Glomerular visceral epithelial cell (primary cell): Measurements from ENCODE around the gene EBF4.
"Not testable (repeated sequence)": the region's sequence is repeated elsewhere in the genome, so short reads cannot be mapped to it uniquely, and the experiment has no call there.

Experiments used
- DNase-seq: peaks from one replicate; pipeline ENCODE4 v3.0.0-alpha.2; 2016; ENCODE audit errors: extremely low spot score

Gene EBF4

DNA sequence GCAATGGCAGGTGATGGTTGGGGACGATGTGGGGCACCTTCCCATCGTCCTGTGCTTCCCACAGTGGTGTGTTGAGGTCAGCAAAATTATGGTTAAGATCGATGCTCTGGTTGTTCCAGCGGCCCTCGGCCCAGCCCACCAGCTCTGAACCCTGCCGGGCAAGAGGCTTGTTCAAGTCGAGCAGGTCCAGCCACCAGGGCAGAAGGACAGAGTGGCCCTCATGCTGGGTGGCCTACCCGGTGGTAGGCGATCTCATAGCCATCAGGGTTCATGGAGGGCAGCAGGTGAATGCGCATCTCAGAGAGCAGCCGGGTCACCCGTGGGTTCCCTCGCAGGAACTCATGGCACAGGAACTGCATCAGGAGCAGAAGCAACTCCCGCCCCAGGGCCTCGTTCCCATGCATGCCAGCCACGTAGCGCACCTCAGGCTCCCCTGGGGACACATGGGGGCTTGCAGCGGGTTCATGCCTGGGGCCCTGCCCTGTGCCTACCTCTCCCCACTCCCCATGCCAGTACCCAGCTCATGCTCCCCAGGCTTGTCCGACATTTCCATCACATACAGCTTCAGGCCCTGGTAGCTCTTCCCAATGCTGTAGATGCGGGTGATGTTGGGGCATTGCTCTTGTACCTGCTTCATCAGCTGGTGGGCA lies 103.6 kb downstream of the EBF4 start:
- DNase-seq: no peak

DNA sequence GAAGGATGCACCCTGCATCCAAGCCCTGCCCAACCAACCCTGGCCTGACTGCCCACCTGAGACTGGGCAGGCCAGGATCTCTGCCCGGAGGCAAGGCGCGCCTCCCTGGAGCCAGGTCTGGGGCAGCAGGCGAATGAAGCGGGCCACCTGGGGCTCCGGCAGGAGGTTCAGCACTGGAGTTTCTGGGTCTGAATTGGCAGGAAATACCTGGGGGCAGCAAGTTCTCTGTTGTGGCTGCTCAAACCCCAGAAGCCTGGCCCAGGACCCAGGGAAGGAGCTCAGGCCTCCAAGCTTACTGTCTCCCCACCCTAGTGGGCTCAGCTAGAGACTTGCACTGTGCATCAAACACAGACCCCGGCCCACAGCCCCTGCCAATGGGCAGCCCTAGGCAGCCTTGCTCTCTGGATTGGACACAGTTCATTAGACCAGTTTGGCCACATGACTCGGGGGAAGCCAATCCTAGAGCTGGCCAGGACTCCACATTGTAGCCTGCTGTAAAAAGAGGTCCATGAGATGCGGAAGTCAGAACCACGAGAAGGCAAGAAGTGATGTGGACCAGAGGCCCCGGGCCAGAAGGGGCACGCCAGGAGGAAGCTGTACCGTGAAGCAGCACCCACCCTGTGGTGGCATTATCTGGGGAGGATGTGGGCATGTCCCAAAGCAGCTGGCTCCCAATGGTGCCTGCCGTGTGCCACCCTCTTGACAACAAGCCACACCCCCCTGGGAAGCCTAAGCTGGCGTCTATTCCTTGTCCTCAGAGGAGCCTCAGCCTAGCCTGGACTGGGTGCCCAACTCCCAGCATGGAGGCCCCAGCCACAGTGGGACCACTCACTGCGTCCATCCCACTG lies 104.8 kb downstream of the EBF4 start:
- no peak for DNase-seq

DNA sequence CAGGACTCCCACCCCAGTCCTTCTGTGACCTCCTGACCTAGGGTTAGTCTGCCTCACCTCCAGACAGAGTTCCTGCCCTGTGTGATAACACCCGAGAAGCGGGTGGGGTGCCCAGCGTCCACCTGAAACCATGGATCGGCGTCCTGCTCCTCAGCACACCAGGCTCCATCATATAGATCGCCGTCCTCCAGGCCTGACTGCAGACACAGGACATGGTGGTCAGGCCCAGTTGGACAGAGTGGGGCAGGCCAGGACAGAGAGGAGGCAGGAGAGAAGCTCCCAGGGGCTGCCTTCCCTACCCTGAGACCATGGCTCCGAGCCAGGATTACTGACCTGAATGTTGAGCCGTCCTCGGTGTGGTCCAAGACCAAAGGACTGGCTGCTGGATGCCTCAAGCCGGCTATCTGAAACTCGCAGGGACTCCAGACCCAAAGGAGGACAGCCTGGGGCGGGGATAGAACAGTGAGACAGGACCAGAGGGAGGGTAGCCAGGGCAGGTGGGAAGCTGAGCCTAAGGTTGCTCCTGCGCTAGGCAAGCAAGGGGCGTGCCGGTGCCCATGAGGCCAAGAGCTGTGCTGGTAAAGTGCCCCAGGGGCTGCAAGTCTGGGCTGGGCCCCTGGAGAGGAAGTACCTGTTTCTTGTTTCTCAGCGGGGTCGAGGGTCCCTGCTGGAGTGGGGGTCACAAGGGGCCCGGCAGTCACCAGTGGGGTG lies 105.7 kb downstream of the EBF4 start:
- DNase-seq: no peak

DNA sequence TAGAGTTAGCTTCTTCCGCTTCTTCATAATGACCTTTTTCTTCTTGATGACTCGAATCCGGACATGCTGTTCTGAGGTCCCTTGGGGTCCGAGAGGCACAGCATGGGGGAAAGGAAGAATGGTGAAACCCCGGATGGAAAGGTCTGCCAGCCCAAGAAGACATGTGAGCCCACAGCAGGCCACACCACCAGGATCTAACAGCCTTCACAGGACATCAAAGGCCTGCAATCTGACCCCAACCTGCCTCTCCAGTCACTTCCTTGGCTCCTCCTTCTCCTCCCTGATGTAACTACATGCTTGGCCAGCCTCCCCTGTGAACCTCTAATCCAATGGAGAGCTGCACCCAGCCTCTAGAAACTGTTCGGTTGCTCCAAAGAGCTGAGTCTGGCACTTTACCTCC lies 106.2 kb downstream of the EBF4 start:
- no peak for DNase-seq

DNA sequence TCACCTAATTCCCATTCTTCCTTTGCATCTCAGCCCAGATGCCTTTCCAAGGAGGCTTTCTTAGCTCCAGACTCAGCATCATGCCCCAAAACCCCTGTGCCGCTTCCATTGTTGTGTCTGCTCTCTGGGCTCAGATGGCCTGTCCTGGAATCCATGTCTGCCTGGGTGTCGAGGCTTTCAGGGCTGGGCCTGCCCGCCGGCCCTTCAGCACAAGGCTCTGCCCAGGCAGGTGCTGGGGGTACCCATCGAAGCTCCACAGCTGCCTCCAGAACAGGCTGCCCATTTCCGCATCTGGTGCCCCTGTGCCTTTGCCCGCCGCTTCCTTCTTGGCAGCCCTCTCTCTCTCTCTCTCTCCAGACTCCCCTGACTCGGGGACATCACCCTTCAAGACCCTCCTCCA lies 106.7 kb downstream of the EBF4 start:
- DNase-seq: no peak

DNA sequence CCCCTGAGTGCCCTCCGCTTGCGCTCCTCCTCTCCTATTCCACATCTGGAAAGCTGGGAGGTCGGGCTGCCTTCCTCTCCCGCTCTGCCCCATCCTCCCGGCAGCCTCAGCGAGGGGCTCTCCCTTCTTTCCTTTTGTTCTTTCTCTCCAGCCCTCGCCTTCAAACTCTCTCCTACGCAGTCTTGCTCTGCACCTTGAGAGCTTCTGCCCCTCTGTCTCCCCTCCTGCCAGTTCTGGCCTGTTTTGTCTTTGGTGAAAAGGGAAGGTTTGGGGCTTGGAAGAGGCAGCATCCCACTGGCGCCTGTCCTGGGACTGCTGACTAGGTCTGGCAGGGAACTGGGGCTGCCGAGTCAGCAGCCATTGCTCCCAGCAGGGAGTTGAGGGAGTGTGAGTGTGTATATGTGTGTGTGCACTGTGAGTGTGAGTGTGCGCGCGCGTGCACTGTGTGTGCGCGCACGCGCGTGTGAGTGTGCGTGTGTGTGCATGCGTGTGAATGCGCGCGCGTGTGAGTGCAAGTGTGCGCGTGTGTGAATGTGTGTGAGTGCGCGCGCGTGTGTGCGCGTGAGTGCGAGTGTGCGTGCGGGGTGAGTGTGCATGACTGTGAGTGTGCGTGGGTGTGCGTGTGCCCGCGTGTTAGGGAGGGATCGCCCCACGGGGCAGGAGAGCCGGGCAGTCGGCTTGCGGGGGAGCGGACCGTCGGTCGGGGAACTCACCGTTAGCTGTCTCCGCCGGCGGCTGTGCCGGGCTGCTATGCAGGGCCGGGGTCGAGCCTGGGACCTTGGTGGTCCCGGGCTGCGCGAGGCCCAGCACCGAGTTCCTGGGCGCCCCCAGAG lies 107.3 kb downstream of the EBF4 start:
- DNase-seq: no peak

DNA sequence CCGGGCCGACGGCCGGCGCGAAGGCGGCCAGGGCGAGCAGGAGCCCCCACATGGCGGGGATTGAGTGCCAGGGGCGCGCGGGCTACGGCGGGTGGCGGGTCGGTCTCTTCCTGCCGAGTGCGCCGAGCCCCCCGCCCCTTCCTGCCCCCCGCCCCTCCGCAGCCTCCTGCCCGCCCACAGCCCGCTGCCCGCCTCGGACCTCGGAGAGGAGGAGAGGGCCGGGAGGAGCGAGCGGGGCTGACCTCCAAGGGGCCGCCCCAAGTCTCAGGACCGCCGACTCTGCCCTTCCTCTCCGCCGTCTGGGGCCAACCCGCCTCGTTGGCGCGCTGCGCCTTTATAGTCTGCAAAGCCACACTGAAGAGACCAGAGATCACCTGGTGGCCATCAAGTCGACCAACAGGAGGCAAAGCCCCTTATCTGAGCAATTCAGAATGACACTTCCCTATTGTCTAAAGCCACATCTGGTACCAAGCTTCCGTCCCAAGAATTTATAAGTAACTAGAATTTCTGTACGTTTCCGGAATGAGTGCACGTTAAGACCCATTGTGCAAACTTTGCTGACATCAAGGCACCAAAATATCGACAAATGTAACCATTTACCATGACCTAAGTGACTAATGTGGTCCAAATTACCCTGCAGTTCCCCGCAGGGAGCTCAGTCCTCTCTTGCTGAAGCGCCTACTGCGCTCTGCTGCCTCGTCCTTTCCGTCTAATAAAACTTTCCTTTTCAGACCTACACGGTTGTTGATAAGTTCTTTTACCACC lies 108.1 kb downstream of the EBF4 start, which contains the start of gene CPXM1:
CPXM1 (minus strand) TSS at position 107 of the 765 bp plus-strand sequence; CDS start at position 52, 55 bp downstream.
- DNase-seq: no peak

DNA sequence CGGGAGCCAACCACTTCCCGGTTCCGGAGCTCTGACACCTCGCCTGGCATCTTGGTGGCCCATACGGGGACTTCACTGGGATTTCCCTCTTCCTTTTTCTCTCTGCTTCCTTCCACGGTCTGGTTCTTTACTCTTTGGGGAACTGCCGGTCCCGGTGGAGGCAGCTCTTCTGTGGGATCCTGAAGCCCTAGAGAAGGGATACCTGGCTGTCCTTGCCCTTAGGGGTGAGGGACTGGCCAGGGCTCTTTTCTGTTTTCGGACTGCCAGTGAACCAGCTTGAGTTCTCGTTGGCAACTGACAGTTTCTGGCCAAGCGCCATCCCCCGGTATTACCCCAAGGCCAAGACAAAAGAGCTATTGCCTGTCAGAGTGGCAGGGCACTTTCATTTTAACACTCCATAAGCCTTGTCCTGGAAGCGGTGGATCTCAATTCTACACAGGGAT lies 108.7 kb downstream of the EBF4 start:
- DNase-seq: no peak

DNA sequence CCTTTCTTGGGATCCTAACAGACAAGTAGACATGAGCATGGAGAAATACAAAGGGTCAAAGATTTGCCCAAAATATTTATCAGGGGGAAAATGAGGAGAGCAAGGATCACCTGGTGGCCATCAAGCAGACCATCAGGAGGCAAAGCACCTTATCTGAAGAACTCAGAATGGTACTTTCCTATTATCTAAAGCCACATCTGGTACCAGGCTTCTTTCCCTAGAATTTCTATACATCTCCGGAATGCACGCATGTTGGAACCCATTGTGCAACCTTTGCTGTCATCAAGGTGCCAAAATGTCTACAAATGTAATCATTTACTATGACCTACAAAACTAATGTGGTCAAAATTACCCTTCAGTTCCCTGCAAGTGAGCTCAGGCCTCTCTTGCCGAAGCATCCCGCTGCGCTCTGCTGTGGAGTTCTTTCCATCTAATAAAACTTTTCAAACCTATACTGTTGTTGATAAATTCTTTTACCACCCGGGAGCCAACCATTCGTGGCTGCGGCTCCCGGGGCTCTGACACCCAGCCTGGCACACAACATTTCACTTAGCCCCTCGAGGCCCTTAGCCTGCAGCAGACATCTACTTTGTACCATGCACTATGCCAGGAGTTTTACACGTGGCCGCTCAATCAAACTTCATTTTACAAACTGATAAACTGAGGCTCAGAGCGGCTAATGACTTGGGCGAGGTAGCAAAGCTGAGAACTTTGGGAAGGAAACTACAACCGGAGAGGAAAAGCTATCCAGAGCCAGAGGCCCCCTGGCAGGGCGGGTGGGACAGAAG lies 111.7 kb downstream of the EBF4 start:
- no peak for DNase-seq

DNA sequence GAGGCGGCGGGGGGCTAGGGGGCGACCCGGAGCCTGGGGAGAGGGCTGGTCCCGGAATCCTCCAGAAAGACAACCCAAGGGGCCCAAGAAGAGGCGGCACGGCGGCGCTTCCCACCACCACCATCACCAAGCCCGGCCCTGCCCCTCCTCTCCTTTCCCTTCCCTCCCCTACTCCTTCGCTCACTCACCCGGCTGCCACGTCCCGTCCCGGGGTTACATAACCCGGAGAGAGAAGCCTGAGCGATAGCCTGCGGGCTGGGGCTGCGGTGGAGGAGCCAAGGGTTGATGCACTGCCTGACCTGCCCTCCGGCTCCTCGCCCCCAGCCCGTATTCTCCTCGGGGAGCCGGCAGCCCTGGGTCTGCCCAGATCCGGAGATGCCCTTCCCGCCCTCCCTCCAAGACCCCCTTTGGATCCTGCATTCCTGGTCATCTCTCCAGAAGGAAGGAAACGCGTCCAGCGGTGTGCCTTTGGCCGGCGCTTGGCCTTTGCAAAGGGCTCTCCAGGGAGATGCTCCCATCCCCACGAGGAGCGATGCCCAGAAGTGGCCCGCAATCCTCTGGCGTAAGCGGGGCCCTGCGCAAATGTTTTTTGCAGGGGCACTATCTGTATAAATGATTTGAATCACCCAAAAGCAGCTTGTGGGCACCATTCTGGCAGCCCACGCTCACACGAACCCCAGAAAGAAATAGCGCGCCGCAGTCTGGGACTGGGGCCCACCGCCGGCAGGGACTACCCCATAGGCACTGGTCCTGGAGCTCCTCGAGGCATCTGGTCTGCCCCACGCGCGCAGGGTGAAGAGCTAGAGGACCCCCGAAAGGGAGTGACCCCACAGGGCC lies 112.5 kb downstream of the EBF4 start:
- no peak for DNase-seq

DNA sequence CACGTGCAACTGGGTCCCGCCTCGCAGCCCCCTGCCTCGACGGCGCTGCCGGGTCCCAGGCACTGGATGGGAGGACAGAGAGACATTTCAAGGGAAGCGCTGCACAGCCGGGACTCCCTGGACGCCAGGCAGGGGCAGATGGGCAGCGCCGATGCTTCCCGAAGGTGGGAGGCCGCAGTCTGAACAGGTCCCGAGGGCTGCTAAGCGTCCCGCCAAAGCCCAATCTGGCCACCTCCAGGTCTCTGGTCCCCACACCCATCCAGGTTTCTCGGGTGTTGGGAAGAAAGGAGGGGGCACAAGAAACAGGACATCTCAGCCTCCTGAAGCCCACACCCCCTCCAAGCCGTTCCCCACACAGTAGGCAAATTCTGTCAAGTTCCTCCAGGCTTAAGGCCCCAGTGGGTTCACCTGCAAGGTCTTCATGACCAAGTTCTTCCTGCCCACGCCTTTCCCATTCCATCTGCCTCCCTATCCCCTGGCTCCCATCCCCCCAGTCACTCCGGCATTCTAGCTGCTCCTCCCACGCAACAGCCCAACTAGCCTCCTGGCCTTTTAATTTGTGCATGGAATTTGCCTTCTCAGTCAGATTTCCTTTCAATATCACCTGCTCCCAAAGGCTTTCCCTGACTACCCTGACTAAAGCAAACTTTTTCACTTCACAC lies 113.2 kb downstream of the EBF4 start:
- no peak for DNase-seq

DNA sequence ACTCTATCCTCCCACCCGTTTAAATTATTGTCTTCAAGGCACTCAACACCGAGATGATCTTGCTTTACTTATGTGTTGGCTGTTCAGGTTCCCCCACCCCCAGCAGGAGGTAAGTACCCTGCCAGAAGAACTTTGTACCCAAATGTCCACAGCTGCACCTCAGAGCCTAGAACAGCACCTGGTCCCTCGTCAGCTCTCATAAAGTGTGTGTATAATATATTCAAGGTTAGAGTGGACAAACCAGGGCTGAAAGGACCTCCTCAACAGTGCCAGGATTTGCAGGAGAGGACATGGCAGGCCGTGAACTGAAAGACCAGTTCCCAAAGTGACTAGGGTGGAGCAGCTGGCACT lies 113.7 kb downstream of the EBF4 start:
- DNase-seq: no peak

DNA sequence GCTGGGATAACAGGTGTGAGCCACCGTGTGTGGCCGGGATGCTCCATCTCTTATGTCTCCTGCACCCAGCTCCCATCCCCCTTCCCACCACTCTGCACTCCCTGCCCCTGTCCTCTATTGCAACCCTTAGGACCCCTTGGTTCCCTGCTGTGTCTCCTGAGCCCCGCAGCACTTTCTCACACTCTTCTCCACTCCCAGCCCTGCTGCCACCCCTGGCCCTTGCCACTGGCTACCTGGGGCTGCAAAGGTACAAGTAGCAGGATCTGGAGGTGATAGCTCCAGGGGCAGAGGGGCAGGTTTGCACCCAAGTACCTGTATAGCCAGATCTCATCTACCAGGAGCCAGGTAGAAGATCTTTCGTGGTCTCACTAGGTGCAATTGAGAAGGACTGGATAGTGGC lies 114.4 kb downstream of the EBF4 start:
- no peak for DNase-seq

DNA sequence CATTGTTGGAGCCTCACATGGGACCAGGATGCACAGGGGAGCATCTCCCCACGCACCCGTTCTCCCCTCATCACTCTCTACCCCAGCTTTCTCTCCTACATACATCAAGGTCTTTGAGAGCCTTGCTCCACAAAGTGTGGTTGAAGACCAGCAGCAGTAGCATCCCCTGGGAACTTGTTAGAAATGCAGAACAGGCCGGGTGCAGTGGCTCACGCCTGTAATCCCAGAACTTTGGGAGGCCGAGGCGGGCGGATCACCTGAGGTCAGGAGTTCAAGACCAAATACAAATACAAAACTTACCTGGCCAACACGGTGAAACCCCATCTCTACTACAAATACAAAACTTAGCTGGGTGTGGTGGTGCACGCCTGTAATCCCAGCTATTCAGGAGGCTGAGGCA lies 115.3 kb downstream of the EBF4 start:
- not testable (repeated sequence) for DNase-seq

DNA sequence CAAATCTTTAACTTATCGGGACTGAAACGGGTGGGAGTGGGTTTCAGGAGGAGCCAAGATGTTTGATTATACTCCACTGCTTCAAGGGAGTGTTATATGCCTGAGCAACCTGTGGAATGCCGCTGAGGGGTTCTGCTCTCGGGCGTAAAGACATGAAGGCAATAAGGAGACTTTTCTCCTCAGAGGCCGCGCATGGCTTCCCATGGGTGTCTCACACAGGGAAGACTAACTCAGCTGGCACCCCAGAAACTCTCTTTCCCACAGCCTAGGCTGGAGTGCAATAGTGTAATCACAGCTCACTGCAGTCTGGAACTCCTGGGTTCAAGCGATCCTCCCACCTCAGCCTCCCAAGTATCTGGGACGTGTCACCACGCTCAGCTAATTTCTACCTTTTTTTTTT lies 117.1 kb downstream of the EBF4 start:
- DNase-seq: peak; percentile 27
